K562 (cell line): Measurements from ENCODE around the gene EPHB4. TPM values are rescaled to one million over a fixed set of nuclear protein-coding genes. Genes with fewer than 3 reads are reported as not detected.

Experiments
- CTCFL ChIP-seq: IDR thresholded peaks from 2 replicates; pipeline ENCODE4 v1.6.1; 2011; ENCODE audit warnings: borderline replicate concordance, low read depth, mild to moderate bottlenecking, moderate library complexity, low read length; ENCODE audit not compliant: insufficient read depth, poor library complexity, severe bottlenecking
- ESRRA ChIP-seq: fragments of 450-650 bp; IDR thresholded peaks from 2 replicates; pipeline ENCODE4 v1.6.1; 2014; ENCODE audit warnings: low read depth, mild to moderate bottlenecking, moderate library complexity, borderline replicate concordance
- HDAC2 ChIP-seq: fragments of 450-650 bp; IDR thresholded peaks from 2 replicates; pipeline ENCODE4 v1.6.1; 2016; ENCODE audit warnings: mild to moderate bottlenecking
- RBM14 ChIP-seq: fragments of 200-400 bp; formaldehyde crosslinking; IDR thresholded peaks from 2 replicates; pipeline ENCODE4 v1.6.1; 2018; ENCODE audit warnings: low read depth, mild to moderate bottlenecking, low read length, moderate library complexity, borderline replicate concordance; ENCODE audit not compliant: insufficient read depth
- RNF219 ChIP-seq: fragments of 250-450 bp; sonication (Bioruptor Pico); IDR thresholded peaks from 2 replicates; pipeline ENCODE4 v1.5.0; 2022; ENCODE audit warnings: mild to moderate bottlenecking
- SAP30 ChIP-seq: fragments of 200-600 bp; sonication (generic); IDR thresholded peaks from 2 replicates; pipeline ENCODE4 v1.6.1; 2012; ENCODE audit warnings: borderline replicate concordance, low read depth, mild to moderate bottlenecking, moderate library complexity, low read length, control low read depth, inconsistent platforms; ENCODE audit not compliant: insufficient read depth, poor library complexity, severe bottlenecking
- SMAD4 ChIP-seq: fragments of 250-450 bp; sonication (Bioruptor Pico); conservative IDR thresholded peaks from 2 replicates; pipeline ENCODE4 v1.8.0; 2021; ENCODE audit warnings: inconsistent platforms, mild to moderate bottlenecking, moderate library complexity
- VEZF1 ChIP-seq: fragments of 200-800 bp; sonication (Bioruptor generic); IDR thresholded peaks from 2 replicates; pipeline ENCODE4 v1.6.1; 2017; ENCODE audit warnings: missing genetic modification characterization, missing compliant biosample characterization
- YY1 ChIP-seq, 3 experiments: IDR thresholded peaks; 2 replicates each; pipeline ENCODE4 v1.6.1; 2011; ENCODE audit warnings: low read length in 2 of 3, mild to moderate bottlenecking in 2 of 3, moderate library complexity in 2 of 3, borderline replicate concordance in 1 of 3, control low read depth in 1 of 3, low read depth in 1 of 3; ENCODE audit not compliant: insufficient read depth in 3 of 3, insufficient replicate concordance in 2 of 3, control insufficient read depth in 1 of 3, insufficient read length in 1 of 3; ENCODE audit errors: extremely low read depth in 1 of 3
- ZFX ChIP-seq: sonication (generic); formaldehyde crosslinking; IDR thresholded peaks from 2 replicates; pipeline ENCODE4 v1.8.0; 2022; ENCODE audit warnings: mild to moderate bottlenecking, missing genetic modification reagents, moderate library complexity
- ZNF740 ChIP-seq, 3 experiments: fragments of 200-800 bp in 1 of 3; sonication (Bioruptor generic) in 1 of 3; sonication (generic) in 1 of 3; formaldehyde crosslinking in 1 of 3; IDR thresholded peaks; 2 replicates each; pipeline versions ENCODE4 v1.6.1 to v1.8.0; 2016 to 2022; ENCODE audit warnings: mild to moderate bottlenecking in 2 of 3, missing compliant biosample characterization in 2 of 3, missing genetic modification characterization in 2 of 3, missing genetic modification reagents in 1 of 3
- polyA plus RNA-seq, 8 experiments: library from polyadenylated mRNA; depleted of rRNA in 4 of 8; stranded (reverse) in 5 of 8; unstranded in 3 of 8; fragments of >200 nt; fragmentation: Nextera tagmentation in 2 of 8; fragmentation: Illumina TruSeq in 1 of 8; extraction: Ambion mirVana in 2 of 8; extraction: Trizol in 1 of 8; gene quantifications; 2 replicates each; pipeline versions ENCODE4 v1.2.1 to v1.2.3, GENCODE V29; 2011 to 2014; ENCODE audit warnings: inconsistent platforms in 1 of 8, missing spikeins in 1 of 8
- total RNA-seq, 7 experiments: library from RNA; depleted of rRNA in 6 of 7; stranded (reverse); fragments of >200 nt in 6 of 7; fragmentation: Illumina TruSeq in 2 of 7; extraction: Trizol in 2 of 7; gene quantifications; 2 replicates each; pipeline versions ENCODE4 v1.2.1 to v1.2.3, GENCODE V29; 2011 to 2021; ENCODE audit warnings: low replicate concordance in 1 of 7

Gene EPHB4
- total and polyA plus RNA-seq, 9 of the 15 experiments (the other 6 are each of a cell fraction or from before 2014, with no cell fraction given): 1.2 to 82.1 (median 37.9) TPM

- TF ChIP-seq RNF219 (no peak), SMAD4 (CRISPR knock-in tag) (peak; percentile 63), ZNF740 (CRISPR knock-in tag; IDR thresholded peaks at IDR 0.05) (peak; percentile 79), ZNF740 (tag; IDR thresholded peaks at IDR 0.05) (peak in 1 of 2 experiments; percentile 77; a peak in 2 of 4 replicates), CTCFL (no peak), RBM14 (0 out of 2 replicates have a peak, but pooled peaks have one; percentile 39), YY1 (IDR thresholded peaks at IDR 0.05; ENCODE audit: borderline replicate concordance in 1 of 3, control insufficient read depth in 1 of 3, extremely low read depth in 1 of 3, insufficient read depth in 3 of 3, insufficient read length in 1 of 3, insufficient replicate concordance in 2 of 3, low read depth in 1 of 3, low read length in 2 of 3) (peak in 2 of 3 experiments; percentile 10 to 12), ESRRA (no peak), SAP30 (peak; percentile 45), VEZF1 (CRISPR knock-in tag) (no peak; the same call in 1 of the 2 replicates), ZFX (peak; percentile 23), HDAC2 (no peak)
These were observed 601 bp downstream of the EPHB4 start (continued) for GRCh38 chr7:100826514-100827329.
